WERI-Rb-1 (cell line): Measurements from ENCODE around the gene TBC1D23.

Experiments
- DNase-seq: peaks from one replicate; pipeline ENCODE4 v3.0.0-alpha.2; 2020
- H3K27ac ChIP-seq: fragments of 250-450 bp; sonication (Bioruptor Pico); 2 replicates; pipeline ENCODE4 v1.5.1; 2020; ENCODE audit warnings: mild to moderate bottlenecking, moderate library complexity
- H3K27me3 ChIP-seq: fragments of 250-450 bp; sonication (Bioruptor Pico); 2 replicates; pipeline ENCODE4 v1.5.1; 2021; ENCODE audit warnings: mild to moderate bottlenecking, low read depth, moderate library complexity; ENCODE audit not compliant: insufficient read depth, severe bottlenecking
- H3K36me3 ChIP-seq: fragments of 250-450 bp; sonication (Bioruptor Pico); 2 replicates; pipeline ENCODE4 v1.5.1; 2020; ENCODE audit warnings: mild to moderate bottlenecking, moderate library complexity
- H3K4me3 ChIP-seq: 2 replicates; pipeline ENCODE4 v1.5.1; 2011; ENCODE audit warnings: low read depth, mild to moderate bottlenecking, control low read depth, low read length
- H3K9me3 ChIP-seq: fragments of 250-450 bp; sonication (Bioruptor Pico); 2 replicates; pipeline ENCODE4 v1.5.1; 2021; ENCODE audit warnings: mild to moderate bottlenecking, moderate library complexity; ENCODE audit not compliant: severe bottlenecking
- CTCF ChIP-seq: IDR thresholded peaks from 2 replicates; pipeline ENCODE4 v1.5.1; 2011; ENCODE audit warnings: low read depth, mild to moderate bottlenecking, control low read depth, inconsistent platforms, low read length

The TBC1D23 gene

DNA sequence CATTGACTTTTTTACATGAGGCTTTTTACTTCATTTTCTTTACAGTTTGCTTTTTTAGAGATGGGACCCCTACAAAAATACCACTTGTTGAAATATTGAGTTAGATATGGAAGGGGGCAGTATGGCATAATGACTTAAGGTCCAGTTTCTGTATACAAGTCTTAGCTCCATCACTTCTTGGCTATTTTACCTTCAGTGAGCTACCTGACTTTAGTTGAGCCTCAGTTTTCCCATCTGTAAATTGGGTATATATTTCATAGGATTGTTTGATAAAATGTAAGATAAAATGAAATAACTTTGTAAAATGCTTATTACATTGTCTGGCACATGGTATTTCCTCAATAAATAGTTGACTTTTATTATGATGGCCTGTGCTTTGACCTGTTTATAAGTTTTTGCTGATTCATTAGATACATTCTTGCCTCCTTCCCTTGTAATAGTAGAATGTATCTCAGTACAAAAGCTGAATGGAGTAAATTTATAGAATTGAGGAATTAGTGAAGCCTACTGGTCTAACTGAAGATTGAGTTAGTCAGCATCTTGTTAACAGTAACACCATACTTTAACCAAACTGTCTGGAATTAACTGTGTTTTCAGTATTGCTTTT, 27.6 kb downstream of the TBC1D23 start:
- H3K36me3 ChIP-seq, result peaks cover 67% of the 10 kb centered on the region
- H3K27me3 ChIP-seq, result no peaks in the 10 kb centered on the region
- no peak overlapping the region for H3K4me3 ChIP-seq
- no peaks in the 10 kb centered on the region for H3K9me3 ChIP-seq
- no peak for DNase-seq
- H3K27ac ChIP-seq, result no peak overlapping the region
- no peak for TF ChIP-seq CTCF

DNA sequence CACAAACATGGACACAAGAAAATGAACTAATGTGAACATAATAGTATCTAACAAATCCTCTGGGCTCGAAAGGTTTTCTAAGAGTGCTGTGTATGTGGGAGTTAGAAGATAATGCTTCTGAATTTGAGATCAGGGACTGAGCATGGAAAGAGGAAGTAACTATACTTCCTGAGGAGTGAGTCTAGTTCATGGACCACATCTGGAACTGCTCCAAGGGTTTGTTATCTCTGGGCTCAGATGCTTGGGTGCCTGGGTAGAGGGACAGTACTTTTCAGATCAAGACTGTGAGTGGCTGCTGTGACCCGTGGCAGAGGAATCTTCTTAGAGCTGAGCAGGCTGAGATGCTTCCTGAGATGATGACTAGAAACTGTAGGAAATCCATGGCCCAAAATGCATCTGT, 28.5 kb downstream of the TBC1D23 start:
- H3K27ac ChIP-seq, result no peak overlapping the region
- peaks cover 62% of the 10 kb centered on the region for H3K36me3 ChIP-seq
- H3K27me3 ChIP-seq, result no peaks in the 10 kb centered on the region
- TF ChIP-seq CTCF, result no peak
- DNase-seq, result no peak
- H3K9me3 ChIP-seq, result no peaks in the 10 kb centered on the region
- H3K4me3 ChIP-seq, result no peak overlapping the region

- no peaks in the 10 kb centered on the region for H3K9me3 ChIP-seq
- no peak overlapping the region for H3K27ac ChIP-seq
- no peaks in the 10 kb centered on the region for H3K27me3 ChIP-seq
- peaks cover 69% of the 10 kb centered on the region for H3K36me3 ChIP-seq
- H3K4me3 ChIP-seq, result no peak overlapping the region
- DNase-seq, result no peak
- no peak for TF ChIP-seq CTCF
Measured at GRCh38 chr3:100295089-100295488, 34.3 kb downstream of the TBC1D23 start.

GRCh38 chr3:100297784-100298183, 37.0 kb downstream of the TBC1D23 start:
- Histone ChIP-seq H3K9me3 (no peaks in the 10 kb centered on the region), H3K36me3 (peaks cover 67% of the 10 kb centered on the region), H3K27ac (no peak overlapping the region), H3K4me3 (no peak overlapping the region), H3K27me3 (no peaks in the 10 kb centered on the region)
- TF ChIP-seq CTCF, result no peak
- DNase-seq, result no peak

DNA sequence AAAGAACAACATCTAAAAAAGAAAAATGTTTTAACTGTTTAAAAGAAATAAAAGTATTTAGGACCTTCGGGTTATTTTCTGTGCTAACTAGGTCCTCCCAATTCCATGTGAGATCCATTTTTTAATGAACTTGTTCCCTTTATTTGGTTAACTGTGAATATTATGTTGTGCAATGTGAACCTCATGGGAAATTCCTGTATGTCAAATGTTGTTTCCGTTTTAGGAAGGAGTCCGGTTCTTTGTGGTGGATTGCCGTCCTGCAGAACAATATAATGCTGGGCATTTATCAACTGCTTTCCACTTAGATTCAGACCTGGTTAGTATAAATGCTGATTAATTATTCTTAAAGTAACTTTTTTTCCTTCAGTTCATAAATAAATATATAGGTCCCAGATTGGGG, 38.2 kb downstream of the TBC1D23 start:
- Histone ChIP-seq H3K9me3 (no peaks in the 10 kb centered on the region), H3K27me3 (no peaks in the 10 kb centered on the region), H3K27ac (no peak overlapping the region), H3K36me3 (peaks cover 72% of the 10 kb centered on the region), H3K4me3 (no peak overlapping the region)
- DNase-seq, result no peak
- TF ChIP-seq CTCF, result no peak

GRCh38 chr3:100306695-100307094, 45.9 kb downstream of the TBC1D23 start:
- no peak overlapping the region for H3K27ac ChIP-seq
- no peak overlapping the region for H3K4me3 ChIP-seq
- peaks cover 57% of the 10 kb centered on the region for H3K36me3 ChIP-seq
- H3K9me3 ChIP-seq, result no peaks in the 10 kb centered on the region
- no peaks in the 10 kb centered on the region for H3K27me3 ChIP-seq
- no peak for TF ChIP-seq CTCF
- no peak for DNase-seq
